Breast epithelium (tissue), 3 donors: ENCODE data around the gene FAM241A.

Source experiments
- POLR2A ChIP-seq: fragments of 450-650 bp; IDR thresholded peaks from one replicate; pipeline ENCODE4 v1.6.1; 2016; ENCODE audit warnings: antibody characterized with exemption, mild to moderate bottlenecking, moderate library complexity
- POLR2AphosphoS5 ChIP-seq, 3 donors: sonication (generic); formaldehyde crosslinking; IDR thresholded peaks; one replicate each; pipeline ENCODE4 v1.6.1; 2017; ENCODE audit warnings: antibody characterized with exemption in 3 of 3
- TF ChIP-seq, protein P1 (sequence below), 3 donors: fragments of 450-650 bp; IDR thresholded peaks; one replicate each; pipeline ENCODE4 v1.5.1; 2016 to 2017; ENCODE audit warnings: antibody characterized with exemption in 3 of 3, mild to moderate bottlenecking in 3 of 3, moderate library complexity in 3 of 3

GRCh38 chr4:112145790-112146501 is 692 bp downstream of the FAM241A start:
- TF ChIP-seq POLR2AphosphoS5 (IDR thresholded peaks at IDR 0.05) (no peak), POLR2A (no peak)
- TF ChIP-seq, protein P1, sequence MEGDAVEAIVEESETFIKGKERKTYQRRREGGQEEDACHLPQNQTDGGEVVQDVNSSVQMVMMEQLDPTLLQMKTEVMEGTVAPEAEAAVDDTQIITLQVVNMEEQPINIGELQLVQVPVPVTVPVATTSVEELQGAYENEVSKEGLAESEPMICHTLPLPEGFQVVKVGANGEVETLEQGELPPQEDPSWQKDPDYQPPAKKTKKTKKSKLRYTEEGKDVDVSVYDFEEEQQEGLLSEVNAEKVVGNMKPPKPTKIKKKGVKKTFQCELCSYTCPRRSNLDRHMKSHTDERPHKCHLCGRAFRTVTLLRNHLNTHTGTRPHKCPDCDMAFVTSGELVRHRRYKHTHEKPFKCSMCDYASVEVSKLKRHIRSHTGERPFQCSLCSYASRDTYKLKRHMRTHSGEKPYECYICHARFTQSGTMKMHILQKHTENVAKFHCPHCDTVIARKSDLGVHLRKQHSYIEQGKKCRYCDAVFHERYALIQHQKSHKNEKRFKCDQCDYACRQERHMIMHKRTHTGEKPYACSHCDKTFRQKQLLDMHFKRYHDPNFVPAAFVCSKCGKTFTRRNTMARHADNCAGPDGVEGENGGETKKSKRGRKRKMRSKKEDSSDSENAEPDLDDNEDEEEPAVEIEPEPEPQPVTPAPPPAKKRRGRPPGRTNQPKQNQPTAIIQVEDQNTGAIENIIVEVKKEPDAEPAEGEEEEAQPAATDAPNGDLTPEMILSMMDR (IDR thresholded peaks at IDR 0.05) = peak in 1 of 3 donors; percentile 17
